HCEC 1CT (cell line): ENCODE measurements around the gene D2HGDH.
"Not testable (repeated sequence)": the region's sequence is repeated elsewhere in the genome, so short reads cannot be mapped to it uniquely, and the experiment has no call there.

Experiments
- DNase-seq: peaks from one replicate; pipeline ENCODE4 v3.0.0-alpha.2; 2017

The D2HGDH gene

DNA sequence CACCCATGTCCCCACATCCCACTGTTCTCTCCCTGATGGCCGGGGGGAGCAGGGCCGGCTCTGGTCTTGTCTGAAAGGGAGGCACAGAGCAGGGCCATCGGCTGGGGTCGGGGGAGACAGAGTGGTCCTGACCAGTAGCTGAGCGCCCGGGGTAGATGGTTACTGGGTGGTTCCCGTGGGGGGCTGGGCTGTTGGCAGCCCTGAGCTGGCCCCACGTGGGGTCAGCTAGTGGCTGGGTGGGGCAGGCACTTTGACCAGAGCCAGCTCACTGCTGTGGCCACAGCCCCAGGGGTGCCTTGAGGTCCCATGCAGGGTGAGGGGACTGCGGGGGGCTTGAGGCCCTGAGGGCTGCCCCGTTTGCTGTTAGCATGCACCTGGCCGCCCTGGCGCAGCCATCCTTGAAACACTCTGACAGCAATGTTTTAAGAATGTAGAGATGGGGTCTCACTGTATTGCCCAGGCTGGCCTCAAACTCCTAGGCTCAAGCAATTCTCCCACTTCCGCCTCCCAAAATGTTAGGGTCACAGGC lies 62.2 kb downstream of the D2HGDH start:
- no peak for DNase-seq

DNA sequence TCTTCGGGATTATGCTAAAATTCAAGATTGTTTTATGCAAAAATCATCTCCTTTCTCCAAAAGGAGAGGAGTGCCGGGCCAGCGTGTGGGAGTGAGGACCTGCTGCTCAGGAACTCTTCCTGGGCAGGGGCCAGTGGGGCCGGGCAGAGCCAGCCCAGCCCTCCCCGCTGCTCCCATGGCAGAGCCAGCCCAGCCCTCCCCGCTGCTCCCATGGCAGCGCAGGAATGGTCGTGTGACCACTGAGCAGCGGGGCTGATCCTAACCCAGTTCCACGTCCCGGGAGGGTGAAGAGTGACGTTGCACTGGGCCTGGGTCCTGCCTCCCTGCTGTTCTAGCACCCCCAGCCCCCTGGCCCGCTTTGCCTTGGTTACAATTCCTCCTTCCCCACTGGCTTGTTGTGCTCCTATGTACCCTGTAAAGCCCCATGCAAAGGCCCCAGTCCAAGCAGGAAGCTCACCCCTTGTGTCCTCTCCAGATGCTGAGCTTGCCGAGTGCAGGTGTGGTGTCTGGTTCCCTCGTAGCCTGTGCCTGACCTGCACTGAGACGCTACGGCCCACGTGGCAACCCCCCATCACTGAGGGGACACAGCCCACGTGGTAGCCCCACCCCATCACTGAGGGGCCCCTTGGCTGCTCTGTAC lies 63.1 kb downstream of the D2HGDH start:
- DNase-seq: no peak

DNA sequence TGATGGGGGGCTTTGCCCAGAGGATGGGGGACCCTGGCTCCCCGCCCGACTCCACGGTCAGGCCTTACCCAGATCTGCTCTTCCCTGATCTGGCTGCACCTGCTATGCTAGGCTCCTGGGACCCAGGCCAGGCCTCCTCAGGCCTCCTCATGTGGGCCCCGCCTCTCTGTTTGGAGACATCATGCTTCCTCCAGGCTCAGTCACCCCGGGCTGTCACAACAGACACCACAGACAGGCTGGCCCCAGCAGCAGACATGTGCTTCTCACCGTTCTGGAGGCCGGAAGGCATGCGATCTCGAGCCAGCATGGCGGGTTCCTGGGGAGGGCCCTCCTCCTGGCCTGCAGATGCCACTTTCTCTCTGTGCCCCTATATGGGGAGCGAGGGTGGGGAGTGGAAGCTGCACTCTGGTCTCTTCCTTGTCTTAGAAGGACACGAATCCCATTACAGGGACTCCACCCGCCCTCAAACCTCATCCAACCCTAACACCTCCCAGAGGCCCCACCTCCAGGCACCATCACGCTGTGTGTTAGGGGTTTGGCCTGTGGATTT lies 63.7 kb downstream of the D2HGDH start:
- no peak for DNase-seq

DNA sequence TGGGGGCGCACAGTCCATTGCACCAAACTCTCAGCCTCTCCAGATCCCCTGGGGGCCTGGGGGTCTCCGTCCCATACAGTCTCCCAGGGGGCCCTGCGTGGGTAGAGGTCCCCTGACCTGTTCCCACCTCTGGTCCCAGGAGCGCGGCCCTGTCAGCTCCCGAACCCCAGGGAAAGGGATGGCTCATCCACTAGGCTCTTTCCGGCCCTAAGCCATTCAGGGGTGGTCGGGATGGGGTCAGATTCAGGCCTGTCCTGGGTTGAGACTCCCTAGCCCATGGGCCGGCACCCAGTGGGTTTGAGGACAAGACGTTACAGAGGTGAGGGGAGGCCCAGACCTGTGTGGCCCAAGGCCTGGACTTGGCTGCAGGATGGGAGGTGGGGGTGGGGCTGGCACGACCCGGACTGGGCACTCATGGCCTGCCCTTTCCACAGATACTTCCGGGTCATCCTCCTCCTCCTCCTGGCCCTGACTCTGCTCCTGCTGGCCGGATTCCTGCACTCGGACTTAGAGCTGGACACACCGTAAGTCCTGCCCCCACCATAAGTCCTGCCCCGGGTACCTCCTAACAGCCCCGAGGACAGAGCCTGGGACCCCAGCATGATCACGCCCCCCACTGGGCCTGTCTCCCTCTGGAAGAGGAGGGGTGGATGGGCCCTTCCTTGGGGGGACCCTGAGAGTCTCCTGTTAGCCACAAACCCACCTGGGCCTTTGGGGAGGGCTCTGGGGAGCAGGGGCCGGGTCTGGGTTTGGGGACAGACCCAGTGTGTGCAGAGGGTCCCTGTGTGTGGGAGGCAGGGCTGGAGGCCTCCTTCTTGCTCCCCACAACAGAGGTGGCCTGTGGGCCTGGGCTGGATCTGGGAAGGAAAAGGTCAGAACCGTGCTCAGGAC lies 64.4 kb downstream of the D2HGDH start:
- DNase-seq: no peak

DNA sequence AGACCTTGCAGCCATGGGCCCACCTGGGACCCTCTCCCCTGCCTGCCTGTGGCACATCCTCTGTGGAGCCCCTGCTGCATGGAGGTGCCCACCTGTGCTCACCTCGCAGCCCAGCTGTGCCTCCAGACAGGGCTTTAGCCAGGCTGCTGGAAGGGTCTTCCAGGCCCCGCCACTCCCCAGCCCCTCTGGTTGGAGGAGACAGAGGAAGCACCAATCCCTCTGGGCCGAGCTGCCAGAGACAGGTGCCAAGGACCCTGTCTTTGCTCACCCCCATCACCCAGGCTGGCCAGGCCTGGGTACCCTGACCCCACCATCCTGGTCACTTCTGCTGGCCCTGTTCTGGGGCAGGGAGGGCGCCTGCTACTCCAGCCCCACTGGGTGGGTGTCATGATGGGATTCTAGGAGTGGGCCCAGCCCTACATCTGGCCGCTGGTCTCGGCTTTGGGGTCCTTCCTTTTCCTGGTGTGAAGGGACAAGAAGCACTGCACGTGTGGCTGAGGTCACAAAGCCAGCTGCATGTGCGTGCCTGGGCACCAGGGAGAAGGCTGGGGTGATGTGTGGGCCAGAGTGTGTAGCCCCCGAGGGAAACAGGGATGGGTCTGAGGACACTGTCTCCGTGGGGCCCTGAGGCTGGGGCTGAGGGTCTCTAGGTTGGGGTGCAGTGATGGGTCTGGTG lies 65.2 kb downstream of the D2HGDH start:
- DNase-seq: no peak

DNA sequence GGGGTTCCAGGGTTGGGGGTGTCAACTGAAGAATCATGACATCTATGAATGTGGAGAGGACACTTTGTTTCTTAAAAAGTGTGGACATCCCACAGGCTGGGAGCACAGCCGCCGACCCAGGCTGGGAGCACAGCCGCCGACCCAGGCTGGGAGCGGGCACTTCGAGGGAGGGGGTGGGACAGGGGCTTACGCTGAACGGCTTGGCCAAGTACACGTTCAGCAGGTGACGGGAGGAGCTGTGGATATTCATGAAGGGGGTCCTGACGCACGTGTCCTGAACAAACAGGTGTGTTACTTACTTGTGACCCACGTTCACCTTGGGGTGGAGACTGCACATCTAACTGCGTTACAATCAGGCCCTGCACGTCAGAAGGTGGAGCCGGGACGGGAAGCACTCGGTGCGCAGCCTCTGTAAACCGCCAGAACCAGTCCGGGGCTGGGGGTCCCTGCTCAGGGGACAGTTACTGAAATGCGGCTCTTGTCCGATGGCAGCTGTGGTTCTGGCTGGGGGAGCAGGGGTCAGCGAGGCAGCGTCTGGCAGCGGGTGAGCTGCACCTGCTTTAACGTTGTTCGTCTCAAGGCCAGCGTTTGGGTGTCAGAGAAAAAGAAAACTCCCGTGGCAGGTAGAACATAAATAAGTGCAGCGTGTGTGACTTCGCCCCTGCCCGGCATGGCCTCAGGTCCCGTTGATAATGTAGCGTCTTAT lies 65.9 kb downstream of the D2HGDH start:
- not testable (repeated sequence) for DNase-seq

DNA sequence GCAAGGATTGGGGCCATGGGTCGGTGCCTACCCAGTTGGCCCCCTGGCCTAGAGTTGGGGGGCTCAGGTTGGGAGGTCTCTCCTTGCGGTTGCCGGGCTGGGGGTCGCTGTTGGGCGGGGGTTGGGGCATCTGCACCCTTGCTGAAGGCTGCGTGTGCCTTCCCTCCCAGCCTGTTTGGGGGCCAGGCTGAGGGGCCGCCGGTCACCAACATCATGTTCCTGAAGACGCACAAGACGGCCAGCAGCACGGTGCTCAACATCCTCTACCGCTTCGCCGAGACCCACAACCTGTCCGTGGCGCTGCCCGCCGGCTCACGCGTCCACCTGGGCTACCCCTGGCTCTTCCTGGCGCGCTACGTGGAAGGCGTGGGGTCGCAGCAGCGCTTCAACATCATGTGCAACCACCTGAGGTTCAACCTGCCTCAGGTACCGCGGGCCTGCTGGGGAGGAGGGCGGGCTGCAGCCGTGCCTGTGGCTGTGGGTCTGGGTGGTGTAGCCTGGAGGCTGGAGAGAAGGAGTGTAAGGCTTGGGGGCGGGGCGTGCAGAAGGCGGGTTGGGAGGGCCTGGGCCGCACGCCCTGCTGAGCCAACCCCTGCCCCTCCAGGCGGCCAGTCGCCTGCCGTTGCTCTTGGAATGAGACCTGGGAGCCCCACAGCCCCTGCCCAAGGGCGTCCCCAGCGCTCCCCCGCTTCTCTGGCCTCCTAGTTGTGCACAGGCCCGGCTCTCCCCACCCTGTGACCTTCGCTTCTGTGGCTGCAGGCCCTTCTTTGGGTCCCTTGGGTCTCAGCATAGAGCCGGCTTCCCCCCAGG lies 67.4 kb downstream of the D2HGDH start:
- DNase-seq: no peak

DNA sequence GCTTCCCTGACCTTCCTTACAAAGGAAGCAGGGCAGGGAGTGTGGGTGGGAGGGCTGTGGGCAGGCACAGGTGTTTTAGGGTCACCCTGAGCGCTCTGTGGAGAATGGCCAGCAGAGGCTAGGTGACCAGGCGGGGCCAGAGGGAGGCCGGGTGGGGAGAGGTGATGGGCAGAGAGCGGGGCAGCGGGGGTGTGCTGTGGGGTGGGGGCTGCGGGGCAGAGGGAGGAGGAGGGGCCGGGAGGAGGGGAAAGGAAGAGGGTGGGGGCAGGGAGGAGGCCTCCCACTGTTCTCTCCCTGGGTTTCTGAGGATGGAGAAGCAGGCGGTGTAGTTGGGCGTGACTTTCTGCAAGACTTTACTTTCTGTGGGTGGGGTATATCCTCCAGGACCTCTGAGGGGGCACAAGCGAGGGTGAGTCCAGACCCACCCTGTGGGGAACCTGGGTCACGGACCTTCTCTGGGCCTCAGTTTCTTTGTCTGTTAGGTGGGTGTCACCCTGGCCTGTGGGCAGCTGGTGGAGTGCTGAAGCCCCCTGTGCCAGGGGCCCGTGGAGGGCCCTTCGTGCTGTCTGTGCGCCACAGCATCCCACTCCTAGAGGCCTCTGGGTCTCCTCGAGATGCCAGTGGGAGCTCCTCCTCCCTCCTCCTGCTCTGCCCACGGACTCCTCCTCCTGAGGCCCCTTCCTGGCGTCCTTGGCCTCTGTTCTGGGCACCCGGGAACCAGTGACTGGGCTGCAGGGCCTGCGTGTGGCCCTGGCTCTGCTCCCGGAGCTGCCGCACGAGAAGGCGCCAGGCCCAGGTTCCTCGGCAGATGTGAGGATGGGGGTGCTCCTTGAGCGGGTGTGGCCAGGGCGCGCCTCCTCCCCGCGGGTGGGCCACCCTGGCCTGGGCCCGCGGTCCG lies 68.2 kb downstream of the D2HGDH start:
- no peak for DNase-seq

DNA sequence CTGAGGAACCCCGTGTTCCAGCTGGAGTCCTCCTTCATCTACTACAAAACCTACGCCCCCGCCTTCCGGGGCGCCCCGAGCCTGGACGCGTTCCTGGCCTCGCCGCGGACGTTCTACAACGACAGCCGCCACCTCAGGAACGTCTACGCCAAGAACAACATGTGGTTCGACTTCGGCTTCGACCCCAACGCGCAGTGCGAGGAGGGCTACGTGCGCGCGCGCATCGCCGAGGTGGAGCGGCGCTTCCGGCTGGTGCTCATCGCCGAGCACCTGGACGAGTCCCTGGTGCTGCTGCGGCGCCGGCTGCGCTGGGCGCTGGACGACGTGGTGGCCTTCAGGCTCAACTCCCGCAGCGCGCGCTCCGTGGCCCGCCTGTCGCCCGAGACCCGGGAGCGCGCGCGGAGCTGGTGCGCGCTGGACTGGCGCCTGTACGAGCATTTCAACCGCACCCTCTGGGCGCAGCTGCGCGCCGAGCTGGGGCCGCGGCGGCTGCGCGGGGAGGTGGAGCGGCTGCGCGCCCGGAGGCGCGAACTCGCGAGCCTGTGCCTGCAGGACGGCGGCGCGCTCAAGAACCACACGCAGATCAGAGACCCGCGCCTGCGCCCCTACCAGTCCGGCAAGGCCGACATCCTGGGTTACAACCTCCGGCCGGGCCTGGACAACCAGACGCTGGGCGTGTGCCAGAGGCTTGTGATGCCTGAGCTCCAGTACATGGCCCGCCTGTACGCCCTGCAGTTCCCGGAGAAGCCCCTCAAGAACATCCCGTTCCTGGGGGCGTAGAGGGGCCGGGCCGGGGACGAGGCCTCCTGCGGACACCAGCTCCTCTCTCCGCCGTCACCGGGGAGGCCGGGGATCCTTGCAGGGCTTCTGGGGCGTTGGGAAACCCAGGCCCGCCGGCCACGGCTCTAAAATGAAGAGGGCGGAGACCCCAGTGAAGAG lies 69.2 kb downstream of the D2HGDH start:
- peak; percentile 5 for DNase-seq

DNA sequence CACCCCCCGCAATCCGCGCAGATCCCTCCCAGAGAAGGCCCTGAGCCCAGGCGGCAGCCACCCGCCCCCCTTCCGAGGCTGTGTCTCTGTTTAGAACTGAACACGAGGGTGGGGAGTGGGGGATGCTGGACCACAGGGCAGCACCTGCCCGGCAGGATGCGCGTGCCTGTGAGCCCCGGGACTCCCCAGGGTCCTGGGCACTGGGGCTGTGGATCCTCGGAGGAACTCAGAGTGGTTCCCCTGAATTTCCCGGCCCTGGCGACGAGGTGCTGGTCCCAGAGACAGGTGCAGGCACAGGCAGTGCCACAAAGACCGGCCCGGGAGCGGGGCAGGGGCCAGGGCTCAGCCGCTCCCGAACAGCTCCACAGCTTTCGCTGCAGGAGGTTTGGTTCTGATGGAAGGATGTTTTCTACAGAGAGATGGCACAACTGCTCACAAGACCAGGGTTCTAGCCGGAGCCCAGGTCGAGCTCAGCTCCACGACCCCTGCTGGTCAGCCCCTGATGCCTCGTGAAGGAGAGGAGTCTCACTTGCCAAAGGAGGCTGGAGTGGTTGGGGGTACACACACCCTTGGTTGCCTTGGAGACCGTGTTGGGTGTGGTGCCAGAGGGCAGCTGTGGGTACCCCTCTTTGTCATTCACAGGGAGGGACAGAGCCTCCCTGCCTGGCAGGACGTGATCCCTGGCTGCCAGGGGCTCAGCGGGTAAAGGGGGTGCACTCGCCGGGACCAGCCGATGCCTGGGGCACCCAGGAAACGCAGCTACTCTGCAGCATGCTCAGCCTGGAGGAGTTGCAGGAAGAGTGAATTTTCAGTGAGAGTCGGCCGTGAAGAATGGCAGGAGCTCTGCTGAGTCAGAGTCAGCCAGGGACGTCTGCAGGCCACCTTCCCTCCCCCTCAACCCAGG lies 70.1 kb downstream of the D2HGDH start:
- DNase-seq: no peak

DNA sequence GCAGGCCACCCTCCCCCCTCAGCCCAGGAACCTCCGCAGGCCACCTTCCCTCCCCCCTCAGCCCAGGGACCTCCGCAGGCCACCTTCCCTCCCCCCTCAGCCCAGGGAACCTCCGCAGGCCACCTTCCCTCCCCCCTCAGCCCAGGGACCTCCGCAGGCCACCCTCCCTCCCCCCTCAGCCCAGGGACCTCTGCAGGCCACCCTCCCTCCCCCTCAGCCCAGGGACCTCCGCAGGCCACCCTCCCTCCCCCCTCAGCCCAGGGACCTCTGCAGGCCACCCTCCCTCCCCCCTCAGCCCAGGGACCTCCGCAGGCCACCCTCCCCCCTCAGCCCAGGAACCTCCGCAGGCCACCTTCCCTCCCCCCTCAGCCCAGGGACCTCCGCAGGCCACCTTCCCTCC lies 71.8 kb downstream of the D2HGDH start:
- not testable (repeated sequence) for DNase-seq

DNA sequence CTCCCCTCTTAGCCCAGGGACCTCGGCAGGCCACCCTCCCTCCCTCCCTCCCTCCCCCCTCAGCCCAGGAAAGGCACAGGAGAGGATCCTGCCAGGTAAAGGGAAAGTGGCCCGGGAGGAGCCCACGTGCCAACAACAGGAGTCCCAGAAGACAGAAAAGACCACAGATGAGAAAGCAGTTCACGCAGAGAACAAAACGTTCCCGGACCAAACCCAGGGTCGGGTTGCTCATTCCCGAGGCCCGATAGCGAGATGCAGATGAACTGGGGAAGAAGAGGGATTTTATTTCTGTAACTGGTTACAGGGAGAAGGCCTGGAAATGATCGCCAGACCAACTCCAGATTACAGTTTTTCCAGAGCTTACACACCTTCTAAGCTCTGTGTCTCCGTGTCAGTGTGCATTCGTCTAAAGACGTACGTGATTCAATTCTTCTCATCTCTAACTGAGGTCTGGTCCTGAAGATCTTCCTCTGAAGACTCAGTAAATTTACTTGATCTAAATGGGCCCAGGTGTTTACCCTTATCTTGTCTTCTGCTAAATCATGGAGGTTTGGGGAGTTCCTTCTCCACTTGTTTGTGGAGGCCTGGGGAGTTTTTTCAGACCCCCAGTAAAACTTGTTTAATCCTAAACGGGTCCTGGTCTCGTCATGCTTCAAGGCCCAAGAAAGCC lies 73.8 kb downstream of the D2HGDH start:
- DNase-seq: no peak

DNA sequence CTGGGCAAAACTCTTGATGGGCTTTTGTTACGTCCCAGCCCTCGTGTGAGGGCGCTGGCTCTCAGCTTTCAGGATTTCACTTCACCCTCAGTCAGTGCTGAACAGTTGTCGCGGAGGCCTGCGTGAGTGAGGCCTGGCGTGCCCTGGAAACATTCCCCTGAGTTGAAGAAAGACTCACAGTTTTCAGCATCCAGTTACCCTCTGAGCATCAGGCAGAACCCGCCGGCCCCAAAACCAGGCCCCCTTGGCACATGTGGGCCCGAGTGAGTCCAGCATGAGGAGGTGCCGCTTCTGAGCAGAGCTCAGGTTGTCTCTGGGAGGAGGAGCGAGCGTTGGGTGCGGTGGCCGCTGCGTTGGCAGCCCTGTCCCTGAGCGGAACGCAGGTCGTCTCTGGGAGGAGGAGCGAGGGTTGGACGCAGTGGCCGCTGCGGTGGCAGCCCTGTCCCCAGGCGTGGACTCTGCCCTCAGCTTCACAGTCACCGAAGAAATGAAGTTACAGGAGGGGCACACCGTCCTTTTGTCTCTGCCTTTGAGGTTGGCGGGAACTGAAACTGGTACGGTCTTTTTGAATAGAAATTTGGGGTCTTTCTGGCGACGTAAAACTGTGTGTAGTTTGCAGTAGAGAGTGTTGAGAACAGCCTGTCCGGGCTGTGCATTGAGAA lies 74.4 kb downstream of the D2HGDH start, which contains the start of gene NEU4:
NEU4 (plus strand) TSS at position 473 of the 662 bp plus-strand sequence. CDS start 5,292 bp downstream, outside the sequence.
- DNase-seq: no peak

DNA sequence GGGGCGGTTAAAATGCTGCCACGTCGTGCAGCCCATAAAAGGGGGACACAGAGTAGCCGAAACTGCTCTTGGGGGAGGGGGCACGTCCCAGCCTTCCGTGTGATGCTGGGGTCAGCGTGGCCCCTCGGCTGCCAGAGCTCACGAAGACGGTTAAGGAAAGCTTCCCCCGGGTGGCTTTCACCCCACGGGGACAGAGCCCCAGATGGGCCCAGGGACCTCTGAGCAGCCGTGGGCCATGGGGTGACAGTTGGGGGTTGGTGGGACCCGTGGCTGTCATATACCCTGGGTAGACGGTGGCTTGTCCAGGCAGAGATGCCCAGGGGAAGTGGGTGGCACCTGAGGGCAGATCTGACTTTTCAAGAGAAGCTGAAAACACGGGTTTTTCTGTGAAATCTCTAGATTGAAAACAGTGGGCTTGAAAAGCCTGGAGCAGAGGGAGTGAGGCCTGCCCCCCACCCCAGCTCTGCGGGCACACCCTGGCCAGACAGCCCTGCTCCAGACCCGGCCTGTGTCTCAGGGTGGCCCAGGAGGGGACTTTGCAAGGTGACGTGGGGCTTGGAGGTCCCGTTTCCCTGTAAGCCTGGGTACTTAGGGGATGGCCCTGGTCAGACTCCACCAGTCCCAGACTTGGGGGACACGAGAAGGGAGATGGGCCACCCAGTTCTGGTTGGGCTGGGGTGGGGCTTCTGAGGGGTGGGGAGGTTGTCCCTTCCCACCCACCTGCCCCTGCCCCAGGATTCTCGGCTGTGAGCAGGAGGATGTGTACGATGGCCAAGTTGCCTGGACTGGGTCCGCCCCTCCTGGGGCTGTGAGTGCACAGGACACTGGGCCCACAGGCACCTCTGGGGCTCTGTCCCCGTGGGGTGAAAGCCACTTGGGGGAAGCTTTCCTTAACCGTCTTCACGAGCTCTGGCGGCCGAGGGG lies 75.2 kb downstream of the D2HGDH start:
- no peak for DNase-seq

DNA sequence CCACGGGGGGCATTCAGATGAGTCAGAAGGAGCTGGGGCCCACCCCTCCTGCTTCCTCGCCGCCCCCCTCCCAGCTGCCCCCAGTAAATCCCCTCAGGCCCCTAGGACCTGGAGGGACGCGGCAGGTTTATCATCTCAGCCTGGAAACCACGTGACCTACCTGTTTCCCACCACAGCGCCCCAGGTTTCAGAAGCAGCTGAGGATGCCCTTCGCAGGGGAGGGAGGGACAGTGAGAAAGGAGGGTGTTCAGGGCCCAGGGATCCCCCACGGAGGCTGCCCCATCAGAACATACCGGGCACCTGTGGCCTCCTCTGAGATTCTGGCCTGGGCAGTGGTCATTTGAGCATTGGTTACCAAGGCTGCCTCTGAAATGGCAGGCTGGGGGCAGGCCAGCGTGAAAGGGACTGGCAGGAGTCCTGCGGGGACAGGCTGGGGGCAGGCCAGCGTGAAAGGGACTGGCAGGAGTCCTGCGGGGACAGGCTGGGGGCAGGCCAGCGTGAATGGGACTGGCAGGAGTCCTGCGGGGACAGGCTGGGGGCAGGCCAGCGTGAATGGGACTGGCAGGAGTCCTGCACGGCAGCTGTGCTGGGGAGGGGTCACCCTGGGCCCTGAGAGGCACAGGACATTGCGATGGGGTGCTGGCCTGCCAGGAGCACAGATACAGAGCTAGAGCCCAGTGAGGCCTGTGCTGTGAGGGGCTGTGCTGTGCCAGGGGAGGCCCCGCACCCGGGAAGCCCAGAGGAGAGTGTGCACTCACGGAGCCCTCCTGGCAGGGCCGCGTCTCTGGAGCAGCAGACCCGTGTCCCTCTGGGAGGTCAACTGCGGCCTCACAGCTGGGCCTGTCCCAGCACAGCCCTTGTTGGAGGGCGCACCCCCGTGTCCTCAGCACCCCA lies 76.1 kb downstream of the D2HGDH start:
- no peak for DNase-seq
